Stimulated activated CD4-positive, alpha-beta T cell treated with anti-CD3 and anti-CD28 coated beads, TNF-alpha, amount 100 ng/mL, for 1 hour (primary cell): ENCODE data around the gene CDA.

ENCODE experiments used
- DNase-seq, 3 donors: peaks; one replicate each; pipeline ENCODE4 v3.0.0-alpha.2; 2020; ENCODE audit warnings: low read depth in 3 of 3, low spot score in 1 of 3

Gene CDA

DNA sequence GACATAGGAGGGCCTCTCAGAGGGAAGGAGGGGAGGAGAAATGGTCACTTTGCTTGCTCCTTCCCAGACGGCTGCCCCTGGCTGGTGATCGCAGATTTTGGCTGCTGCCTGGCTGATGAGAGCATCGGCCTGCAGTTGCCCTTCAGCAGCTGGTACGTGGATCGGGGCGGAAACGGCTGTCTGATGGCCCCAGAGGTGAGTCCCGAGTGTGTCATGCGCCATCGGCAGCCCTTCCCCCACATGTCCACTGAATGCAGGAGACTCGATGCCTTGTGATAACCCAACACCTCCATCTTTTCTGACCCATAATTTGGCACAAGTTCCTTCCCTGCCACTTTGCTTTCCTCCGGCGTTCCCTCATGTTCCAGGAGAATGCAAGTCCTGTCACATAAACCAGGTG, 59.5 kb downstream of the CDA start:
- DNase-seq: no peak

DNA sequence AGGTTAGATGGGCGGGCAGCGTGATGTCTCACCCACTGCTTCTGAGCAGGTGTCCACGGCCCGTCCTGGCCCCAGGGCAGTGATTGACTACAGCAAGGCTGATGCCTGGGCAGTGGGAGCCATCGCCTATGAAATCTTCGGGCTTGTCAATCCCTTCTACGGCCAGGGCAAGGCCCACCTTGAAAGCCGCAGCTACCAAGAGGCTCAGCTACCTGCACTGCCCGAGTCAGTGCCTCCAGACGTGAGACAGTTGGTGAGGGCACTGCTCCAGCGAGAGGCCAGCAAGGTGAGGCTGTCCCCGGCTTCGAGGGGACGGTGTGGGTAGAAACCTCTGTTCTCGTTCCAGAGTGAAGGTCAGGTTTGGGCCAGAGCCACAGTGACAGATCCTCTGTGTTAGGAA, 60.0 kb downstream of the CDA start:
- DNase-seq: no peak

DNA sequence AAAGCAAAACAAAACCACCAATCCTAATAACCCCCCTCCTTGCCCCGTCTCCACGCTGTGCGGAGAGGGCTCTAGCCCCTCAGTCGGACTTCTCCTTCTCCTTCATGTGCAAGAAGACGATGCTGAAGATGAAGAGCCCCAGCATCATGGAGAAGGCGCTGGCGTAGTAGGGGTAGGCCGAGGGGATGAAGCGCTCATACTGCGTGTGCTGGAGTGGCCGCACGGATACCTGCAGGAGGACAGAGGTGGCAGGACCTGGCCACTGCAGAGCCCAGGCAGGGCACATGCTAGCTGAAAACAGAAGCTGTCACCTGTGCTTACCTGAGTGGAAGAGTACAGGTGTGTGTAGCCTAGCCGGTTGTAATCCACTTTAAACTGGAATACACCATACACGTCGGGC, 63.4 kb downstream of the CDA start:
- no peak for DNase-seq

DNA sequence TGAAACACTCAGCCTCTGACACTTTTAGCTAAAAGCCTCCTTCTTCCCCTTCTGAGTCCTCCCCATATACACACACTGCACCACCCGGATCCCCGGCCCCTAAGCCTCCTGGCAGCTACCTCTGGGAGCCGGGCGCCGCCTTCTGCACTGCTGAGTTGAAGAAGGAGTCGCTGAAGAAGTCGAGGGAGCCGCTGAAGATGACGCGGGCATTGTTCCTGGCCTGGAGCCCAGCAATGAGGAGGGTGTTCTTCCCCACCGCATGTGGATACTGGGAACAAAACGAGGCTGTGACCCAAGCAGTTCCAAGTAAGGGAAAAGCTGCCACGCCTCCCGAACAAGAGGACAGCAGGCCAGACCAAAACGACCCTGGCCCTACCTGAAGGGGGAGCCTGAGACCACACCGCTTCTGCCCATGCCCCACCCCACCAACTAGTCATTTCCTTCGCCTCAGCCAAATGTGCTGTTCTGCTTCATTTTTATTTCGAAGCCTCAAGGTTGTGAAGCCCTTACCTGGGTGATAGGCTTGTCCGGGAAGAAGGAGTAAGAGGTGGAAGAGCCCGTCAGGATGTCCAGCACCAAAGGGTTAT, 65.3 kb downstream of the CDA start:
- no peak for DNase-seq

DNA sequence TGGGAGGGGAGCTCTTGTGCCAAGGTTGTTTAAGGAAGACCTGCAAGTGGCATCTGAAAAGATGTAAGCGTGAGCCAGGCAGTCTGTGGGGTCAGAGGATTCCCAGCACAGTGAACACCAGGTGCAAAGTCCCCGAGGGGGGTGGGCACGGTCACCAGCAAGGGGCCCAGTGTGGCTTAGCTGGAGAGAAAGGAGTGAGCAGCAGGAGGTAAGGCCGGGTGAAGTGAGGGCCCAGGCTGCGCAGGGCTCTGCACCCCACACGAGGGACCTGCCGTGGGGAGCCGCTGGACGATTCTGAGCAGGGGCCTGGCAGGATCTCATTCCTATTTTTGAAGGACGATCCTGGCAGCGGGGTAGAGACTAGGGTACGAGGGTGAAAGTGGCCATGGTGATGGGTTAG, 68.1 kb downstream of the CDA start:
- DNase-seq: no peak

DNA sequence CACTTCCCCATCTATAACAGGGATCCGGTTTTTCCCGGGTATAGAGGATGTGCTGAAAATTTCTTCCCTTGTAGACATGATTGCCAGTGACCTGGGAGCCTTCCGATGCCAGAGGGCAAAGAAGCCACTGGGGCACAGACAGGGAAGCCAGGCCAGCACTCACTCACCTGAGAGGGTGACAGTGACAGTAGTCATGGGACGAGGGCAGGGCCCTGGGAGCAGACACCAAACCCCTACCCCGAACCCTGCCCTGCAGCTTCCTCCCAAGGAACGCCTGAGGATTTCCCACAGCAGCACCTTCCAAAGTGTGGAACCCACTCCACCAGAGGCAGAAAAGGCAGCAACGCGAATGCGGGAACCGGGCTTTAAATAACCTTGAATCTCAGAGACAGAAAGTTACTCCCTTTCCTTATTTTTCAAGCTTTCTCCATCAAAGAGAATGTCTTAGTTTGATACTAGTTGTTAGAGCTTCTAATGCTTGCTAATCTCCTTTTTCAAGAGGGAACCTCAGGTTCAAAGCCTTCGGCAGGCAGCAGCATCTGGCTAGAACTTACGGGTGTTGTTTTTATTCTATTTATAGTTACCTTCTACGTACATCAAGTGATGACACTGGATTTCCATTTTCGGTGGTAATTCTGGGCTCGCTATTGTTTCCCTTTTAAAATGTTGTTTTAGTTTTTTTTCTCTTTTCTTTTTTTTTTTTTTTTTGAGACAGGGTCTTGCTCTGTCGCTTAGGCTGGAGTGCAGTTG, 69.4 kb downstream of the CDA start:
- DNase-seq: no peak

GRCh38 chr1:20660363-20660762, 71.5 kb downstream of the CDA start:
- no peak for DNase-seq

DNA sequence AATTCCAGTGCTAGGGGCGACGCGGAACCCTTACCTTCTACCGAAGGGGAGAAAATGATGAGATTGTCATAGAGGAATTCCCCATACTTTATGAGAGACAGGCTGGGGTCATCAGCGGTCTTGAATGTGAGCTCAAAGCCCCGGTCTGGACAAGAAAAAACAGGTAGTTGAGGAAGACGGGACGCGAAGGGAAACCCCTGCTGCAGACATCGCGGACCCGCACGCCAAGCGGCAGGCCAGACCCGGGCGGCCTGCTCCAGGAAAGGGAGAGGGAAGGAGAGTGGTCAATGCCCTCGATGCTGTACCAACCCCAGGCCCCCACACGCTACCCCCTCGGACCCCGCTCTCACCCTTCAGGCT, 71.9 kb downstream of the CDA start:
- DNase-seq: no peak

DNA sequence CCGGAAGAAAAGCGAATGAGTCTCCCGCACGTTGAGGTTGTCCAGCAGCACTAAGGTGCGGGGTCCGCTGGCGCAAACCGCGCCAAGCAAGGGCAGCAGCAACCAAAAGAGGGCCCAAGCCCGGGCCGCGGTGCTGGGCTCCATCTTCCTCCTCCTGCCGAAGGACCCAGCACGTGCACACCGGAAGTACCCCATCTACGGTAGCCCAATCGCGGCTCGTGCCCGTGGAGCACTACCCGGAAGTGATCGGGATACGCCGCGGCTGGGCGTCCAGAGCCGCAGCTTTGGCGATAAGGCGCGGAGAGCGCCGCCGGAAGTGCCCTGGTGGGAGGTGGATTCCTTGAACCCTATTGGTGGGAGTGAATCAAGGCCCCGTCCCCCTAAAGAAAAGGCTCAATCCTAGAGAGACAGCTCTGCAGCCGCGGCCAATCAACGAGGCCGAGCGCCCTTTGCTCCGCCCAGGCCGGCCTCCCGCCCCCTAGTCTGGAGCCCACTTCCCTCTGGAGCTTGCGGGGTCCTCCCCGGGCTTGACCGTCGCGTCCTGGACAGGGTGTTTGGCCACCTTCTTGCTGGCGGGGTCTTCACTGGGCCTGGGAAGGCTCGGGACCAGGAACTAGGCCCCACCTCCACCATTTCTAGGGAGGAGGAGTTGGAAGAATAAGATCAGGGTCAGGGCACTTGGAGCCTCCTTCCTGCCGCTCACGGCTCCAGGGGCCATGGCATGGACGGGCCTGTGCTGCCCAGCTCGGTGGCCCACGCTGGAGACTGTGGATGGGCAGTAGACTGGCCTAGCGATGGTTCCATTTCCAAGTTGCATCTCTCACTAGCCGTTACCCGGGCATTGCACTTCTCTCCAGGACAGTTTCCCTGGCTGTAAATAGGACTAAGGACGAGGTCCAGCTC, 72.6 kb downstream of the CDA start, which contains the start of gene DDOST:
DDOST (minus strand) TSS at position 163 of the 903 bp plus-strand sequence; CDS start at position 144, 19 bp downstream.
- peak; percentile 85 to 86 (median 85) for DNase-seq

- DNase-seq: no peak
Measured at GRCh38 chr1:20662110-20662475, 73.2 kb downstream of the CDA start.

GRCh38 chr1:20663365-20663764, 74.5 kb downstream of the CDA start:
- DNase-seq: no peak

DNA sequence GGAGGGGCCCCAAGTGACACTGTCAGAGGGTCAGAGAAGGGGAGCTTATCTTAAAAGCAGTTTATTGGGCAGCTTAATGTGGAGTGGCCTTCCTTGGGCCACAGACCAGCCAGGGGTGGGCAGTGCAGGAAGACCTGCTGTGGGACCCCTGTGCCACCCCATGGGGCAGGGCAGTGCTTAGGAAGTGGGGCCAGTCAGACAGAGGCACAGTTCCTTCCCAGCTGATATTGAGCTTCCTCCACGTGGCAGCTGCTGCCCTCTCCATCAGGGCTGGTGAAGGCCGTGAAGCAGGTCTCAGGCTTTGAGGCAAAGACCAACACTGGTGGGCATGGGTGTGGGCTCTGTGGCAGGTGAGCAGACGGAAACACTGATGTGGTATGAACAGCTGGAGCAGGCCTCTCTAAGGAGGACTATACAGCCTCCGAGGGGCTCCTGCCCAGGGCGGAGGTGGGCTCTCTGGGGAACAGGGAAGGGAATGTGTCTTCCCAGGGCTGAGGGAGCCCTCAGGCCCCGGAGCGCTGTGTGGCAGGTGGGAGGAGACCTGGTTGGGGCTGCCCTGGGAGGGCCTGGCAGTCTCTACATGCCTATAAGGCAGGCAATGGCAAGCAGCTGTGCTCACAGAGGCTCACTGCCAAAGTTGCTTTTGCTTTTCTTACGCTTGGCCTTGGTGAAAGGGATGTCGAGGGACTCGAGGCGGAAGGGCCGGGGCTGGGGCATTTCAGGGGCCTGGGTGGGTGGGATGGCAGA, 75.2 kb downstream of the CDA start:
- DNase-seq: no peak

GRCh38 chr1:20665726-20666125, 76.8 kb downstream of the CDA start:
- no peak for DNase-seq

- no peak for DNase-seq
Measured at GRCh38 chr1:20666146-20666545, 77.2 kb downstream of the CDA start.

- DNase-seq: no peak
Measured at GRCh38 chr1:20666804-20667203, 77.9 kb downstream of the CDA start.
